ENCODE measurements around the gene TPR.

DNA sequence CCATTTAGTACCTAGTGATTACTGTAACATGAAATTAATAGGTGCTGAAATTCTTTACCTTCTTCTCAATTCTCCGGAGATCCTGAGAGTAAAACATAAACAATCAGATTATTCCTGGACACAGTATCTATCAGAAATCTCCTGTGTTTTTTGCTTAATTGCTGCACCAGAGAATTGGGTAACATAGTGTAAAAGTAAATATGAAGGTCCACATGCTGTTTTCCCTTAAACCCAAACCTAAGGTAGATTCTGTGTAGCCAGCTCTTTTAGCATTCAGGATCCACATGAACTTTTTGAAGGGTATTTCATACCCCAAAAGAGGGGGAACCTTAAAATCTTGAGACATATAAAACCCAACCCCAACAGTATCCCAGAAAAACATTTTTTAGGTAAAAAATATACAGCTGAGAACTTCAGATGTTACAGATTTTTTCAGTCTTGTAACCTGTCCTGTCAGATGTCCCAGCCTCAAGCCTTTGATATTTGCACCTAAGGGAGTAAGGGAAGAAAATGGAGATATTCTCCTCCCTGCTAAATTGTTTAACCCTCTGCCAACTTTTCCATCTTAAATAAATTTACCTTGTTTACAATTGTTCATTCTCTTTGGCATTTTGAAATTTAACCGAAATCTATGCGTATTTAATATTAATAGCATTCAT, 11.8 kb upstream of the TPR start:
- no peak for TF ChIP-seq POLR2A (IDR thresholded peaks at IDR 0.05)
- TF ChIP-seq, protein P1, sequence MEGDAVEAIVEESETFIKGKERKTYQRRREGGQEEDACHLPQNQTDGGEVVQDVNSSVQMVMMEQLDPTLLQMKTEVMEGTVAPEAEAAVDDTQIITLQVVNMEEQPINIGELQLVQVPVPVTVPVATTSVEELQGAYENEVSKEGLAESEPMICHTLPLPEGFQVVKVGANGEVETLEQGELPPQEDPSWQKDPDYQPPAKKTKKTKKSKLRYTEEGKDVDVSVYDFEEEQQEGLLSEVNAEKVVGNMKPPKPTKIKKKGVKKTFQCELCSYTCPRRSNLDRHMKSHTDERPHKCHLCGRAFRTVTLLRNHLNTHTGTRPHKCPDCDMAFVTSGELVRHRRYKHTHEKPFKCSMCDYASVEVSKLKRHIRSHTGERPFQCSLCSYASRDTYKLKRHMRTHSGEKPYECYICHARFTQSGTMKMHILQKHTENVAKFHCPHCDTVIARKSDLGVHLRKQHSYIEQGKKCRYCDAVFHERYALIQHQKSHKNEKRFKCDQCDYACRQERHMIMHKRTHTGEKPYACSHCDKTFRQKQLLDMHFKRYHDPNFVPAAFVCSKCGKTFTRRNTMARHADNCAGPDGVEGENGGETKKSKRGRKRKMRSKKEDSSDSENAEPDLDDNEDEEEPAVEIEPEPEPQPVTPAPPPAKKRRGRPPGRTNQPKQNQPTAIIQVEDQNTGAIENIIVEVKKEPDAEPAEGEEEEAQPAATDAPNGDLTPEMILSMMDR (IDR thresholded peaks at IDR 0.05): no peak
- no peak for TF ChIP-seq EP300 (IDR thresholded peaks at IDR 0.05)
